Osteocyte (in vitro differentiated cells): ENCODE results near the gene MYO3B. TPM values are rescaled to one million over a fixed set of nuclear protein-coding genes. Genes with fewer than 3 reads are reported as not detected.

Experiments used
- DNase-seq: peaks from one replicate; pipeline ENCODE4 v3.0.0; 2021; ENCODE audit warnings: mixed read lengths; ENCODE audit not compliant: unreplicated experiment; ENCODE audit errors: extremely low spot score
- H3K27ac Mint-ChIP-seq: one replicate; pipeline ENCODE4 v1.8.0; 2021; ENCODE audit warnings: mild to moderate bottlenecking, mixed read lengths; ENCODE audit not compliant: unreplicated experiment
- H3K27me3 Mint-ChIP-seq: one replicate; pipeline ENCODE4 v1.8.0; 2021; ENCODE audit warnings: mixed read lengths; ENCODE audit not compliant: unreplicated experiment
- H3K36me3 Mint-ChIP-seq: one replicate; pipeline ENCODE4 v1.8.0; 2021; ENCODE audit warnings: mixed read lengths; ENCODE audit not compliant: unreplicated experiment
- H3K4me1 Mint-ChIP-seq: one replicate; pipeline ENCODE4 v1.8.0; 2021; ENCODE audit warnings: mixed read lengths; ENCODE audit not compliant: unreplicated experiment
- H3K4me3 Mint-ChIP-seq: one replicate; pipeline ENCODE4 v1.8.0; 2021; ENCODE audit warnings: mild to moderate bottlenecking, moderate library complexity, mixed read lengths; ENCODE audit not compliant: unreplicated experiment
- H3K9me3 Mint-ChIP-seq: one replicate; pipeline ENCODE4 v1.8.0; 2021; ENCODE audit warnings: mixed read lengths; ENCODE audit not compliant: unreplicated experiment
- total RNA-seq: library from RNA; stranded (reverse); gene quantifications from 2 replicates; pipeline ENCODE4 v1.2.1, GENCODE V29; 2021
- TF ChIP-seq, protein P1 (sequence below): fragments of 200-600 bp; sonication (generic); IDR thresholded peaks from 2 replicates; pipeline ENCODE4 v1.5.0; 2021; ENCODE audit warnings: antibody characterized with exemption, mild to moderate bottlenecking, moderate library complexity

MYO3B gene
- total RNA-seq, 1 donor from 2014 or later, result not detected

DNA sequence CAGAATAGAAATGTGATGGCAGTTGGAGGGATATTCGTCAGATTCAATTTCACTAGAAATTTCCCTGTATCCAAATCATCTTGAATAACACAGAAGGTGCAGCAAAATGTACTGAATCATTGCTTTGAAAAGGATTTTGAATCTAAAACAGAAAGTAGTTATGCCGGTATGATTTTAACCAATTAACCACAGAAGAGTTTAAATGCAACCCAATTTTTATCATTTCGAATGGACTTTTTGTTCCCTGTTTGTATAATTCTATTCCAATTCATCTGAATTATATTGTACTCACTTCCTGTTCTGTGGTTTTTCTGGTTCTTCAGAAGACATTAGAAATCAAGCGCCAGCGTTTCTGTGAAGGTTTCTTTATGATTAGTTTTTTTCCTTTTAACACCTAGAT, 190.4 kb downstream of the MYO3B start:
- no peaks in the 10 kb centered on the region for H3K9me3 Mint-ChIP-seq
- no peak overlapping the region for H3K27ac Mint-ChIP-seq
- no peaks in the 10 kb centered on the region for H3K4me1 Mint-ChIP-seq
- TF ChIP-seq, protein P1, sequence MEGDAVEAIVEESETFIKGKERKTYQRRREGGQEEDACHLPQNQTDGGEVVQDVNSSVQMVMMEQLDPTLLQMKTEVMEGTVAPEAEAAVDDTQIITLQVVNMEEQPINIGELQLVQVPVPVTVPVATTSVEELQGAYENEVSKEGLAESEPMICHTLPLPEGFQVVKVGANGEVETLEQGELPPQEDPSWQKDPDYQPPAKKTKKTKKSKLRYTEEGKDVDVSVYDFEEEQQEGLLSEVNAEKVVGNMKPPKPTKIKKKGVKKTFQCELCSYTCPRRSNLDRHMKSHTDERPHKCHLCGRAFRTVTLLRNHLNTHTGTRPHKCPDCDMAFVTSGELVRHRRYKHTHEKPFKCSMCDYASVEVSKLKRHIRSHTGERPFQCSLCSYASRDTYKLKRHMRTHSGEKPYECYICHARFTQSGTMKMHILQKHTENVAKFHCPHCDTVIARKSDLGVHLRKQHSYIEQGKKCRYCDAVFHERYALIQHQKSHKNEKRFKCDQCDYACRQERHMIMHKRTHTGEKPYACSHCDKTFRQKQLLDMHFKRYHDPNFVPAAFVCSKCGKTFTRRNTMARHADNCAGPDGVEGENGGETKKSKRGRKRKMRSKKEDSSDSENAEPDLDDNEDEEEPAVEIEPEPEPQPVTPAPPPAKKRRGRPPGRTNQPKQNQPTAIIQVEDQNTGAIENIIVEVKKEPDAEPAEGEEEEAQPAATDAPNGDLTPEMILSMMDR, result no peak
- H3K4me3 Mint-ChIP-seq, result no peak overlapping the region
- peaks cover 85% of the 10 kb centered on the region for H3K27me3 Mint-ChIP-seq
- no peaks in the 10 kb centered on the region for H3K36me3 Mint-ChIP-seq
- DNase-seq, result no peak

DNA sequence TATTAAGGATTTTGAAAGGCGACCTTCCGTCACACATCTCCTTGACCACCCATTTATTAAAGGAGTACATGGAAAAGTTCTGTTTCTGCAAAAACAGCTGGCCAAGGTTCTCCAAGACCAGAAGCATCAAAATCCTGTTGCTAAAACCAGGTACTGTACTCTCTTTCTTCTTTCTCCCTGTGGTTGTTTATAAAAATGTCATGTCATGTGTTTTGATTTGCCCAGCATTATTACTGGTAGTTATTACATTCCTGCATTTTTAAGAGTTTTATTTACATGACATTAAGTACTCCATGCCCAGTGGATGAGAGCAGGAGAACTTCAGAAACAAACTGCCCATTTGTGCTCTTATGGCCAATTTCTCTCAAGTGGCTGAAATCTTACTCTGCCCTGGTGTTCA, 191.3 kb downstream of the MYO3B start:
- no peaks in the 10 kb centered on the region for H3K9me3 Mint-ChIP-seq
- H3K27me3 Mint-ChIP-seq, result peaks cover 85% of the 10 kb centered on the region
- no peaks in the 10 kb centered on the region for H3K4me1 Mint-ChIP-seq
- TF ChIP-seq, protein P1, result no peak
- H3K4me3 Mint-ChIP-seq, result no peak overlapping the region
- no peak for DNase-seq
- H3K36me3 Mint-ChIP-seq, result no peaks in the 10 kb centered on the region
- no peak overlapping the region for H3K27ac Mint-ChIP-seq

DNA sequence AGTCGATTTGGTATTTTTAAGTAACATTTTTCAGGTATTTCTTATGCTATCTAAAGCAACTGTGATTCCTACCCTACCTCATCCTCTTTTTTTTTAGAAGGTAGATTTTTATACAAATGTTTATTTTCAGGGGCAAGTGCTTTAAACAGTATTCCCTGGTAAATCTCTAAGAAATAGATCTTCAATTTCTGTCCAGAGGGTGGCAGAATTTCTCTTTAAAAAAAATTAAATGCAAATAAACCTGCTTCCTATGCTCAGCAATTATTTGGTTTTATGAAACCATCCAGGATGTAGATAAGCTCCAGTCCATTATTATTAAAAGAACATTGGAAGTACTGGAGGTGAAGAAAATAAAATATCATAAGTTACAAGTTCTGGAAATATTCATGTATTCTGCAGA, 191.9 kb downstream of the MYO3B start:
- H3K4me1 Mint-ChIP-seq, result no peaks in the 10 kb centered on the region

DNA sequence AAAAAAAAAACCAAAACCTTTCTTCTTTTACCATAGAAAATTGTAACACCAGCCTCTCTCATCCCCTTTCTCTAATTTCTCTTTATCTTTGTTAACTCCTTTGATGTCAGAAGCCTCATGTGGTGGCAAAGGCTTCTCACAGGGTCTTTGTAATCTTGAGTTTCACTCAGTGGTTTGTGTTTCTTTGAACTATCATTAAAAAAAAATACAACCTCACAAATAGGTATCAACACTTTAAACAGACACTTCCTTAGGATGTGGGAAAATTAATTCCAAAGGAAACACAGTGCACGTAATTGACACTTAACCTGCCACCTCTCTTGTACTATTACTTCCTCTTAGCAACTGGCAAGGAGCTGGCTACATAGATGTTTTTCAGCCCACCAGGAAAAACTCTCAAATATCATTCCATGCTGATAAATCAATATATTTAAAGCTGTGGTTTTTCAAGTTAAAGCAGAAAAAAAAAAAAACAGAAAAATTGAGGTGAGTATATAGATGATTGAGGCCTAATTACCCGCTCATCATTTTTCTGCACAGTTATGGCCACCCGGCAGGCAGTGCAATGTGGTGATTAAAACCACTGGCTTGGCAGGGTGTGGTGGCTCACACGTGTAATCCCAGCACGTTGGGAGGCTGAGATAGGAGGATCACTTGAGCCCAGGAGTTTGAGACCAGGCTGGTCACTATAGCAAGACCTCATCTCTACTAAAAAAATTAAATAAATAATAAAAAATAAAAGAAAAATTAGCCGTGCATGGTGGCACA, 193.5 kb downstream of the MYO3B start:
- peaks cover 81% of the 10 kb centered on the region for H3K27me3 Mint-ChIP-seq
- no peaks in the 10 kb centered on the region for H3K9me3 Mint-ChIP-seq
- no peak overlapping the region for H3K4me3 Mint-ChIP-seq
- DNase-seq, result no peak
- TF ChIP-seq, protein P1, result no peak
- H3K4me1 Mint-ChIP-seq, result no peaks in the 10 kb centered on the region
- H3K27ac Mint-ChIP-seq, result no peak overlapping the region
- H3K36me3 Mint-ChIP-seq, result no peaks in the 10 kb centered on the region

More for the DNA sequence above, 191.9 kb downstream of the MYO3B start:
- peaks cover 82% of the 10 kb centered on the region for H3K27me3 Mint-ChIP-seq
- TF ChIP-seq, protein P1, result peak; percentile 55
- no peaks in the 10 kb centered on the region for H3K36me3 Mint-ChIP-seq
- H3K27ac Mint-ChIP-seq, result no peak overlapping the region
- no peak overlapping the region for H3K4me3 Mint-ChIP-seq
- DNase-seq, result no peak
- no peaks in the 10 kb centered on the region for H3K9me3 Mint-ChIP-seq

DNA sequence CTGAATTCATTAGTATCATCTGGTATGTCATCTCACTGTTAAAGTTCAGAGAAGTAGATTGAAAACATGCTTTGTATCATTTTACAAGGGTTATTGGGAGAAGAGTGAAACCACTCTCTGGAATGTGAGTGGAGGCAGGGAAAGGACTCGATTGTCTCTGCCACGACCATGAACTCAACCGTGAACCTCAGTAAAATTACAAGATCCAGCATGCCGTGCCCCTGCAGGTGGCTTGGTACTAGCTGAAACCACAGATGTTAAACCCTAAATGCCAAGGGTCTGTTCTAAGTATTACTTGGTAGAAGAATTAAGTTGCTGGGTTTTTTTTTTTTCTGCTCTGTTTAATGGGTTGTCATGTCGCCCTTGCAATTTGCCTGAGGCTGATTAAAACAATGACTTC, 197.2 kb downstream of the MYO3B start:
- H3K9me3 Mint-ChIP-seq, result no peaks in the 10 kb centered on the region
- DNase-seq, result no peak
- no peak overlapping the region for H3K27ac Mint-ChIP-seq
- H3K27me3 Mint-ChIP-seq, result peaks cover 67% of the 10 kb centered on the region
- H3K36me3 Mint-ChIP-seq, result no peaks in the 10 kb centered on the region
- H3K4me3 Mint-ChIP-seq, result no peak overlapping the region
- TF ChIP-seq, protein P1, result no peak
- no peaks in the 10 kb centered on the region for H3K4me1 Mint-ChIP-seq
